HG03108 (cell line): ENCODE data around the gene RHD.
"Not testable (repeated sequence)": the region's sequence is repeated elsewhere in the genome, so short reads cannot be mapped to it uniquely, and the experiment has no call there.

ENCODE experiments used
- ATAC-seq: cut with Tn5 transposase; IDR thresholded peaks from one replicate; pipeline ENCODE4 v1.9.1; 2021; ENCODE audit warnings: moderate library complexity; ENCODE audit not compliant: unreplicated experiment

The RHD gene

GRCh38 chr1:25347556-25347955 lies 75.2 kb downstream of the RHD start:
- ATAC-seq: no peak

GRCh38 chr1:25349606-25350005 lies 77.3 kb downstream of the RHD start:
- no peak for ATAC-seq

- ATAC-seq: no peak
These were observed 83.6 kb downstream of the RHD start for GRCh38 chr1:25355841-25356395.

GRCh38 chr1:25356441-25356840 lies 84.1 kb downstream of the RHD start:
- ATAC-seq: no peak

- no peak for ATAC-seq
These were observed 84.5 kb downstream of the RHD start for GRCh38 chr1:25356848-25357247.

GRCh38 chr1:25360596-25361581 lies 88.6 kb downstream of the RHD start:
- ATAC-seq: no peak

GRCh38 chr1:25361901-25362300 lies 89.6 kb downstream of the RHD start:
- no peak for ATAC-seq

- ATAC-seq: not testable (repeated sequence)
These were observed 90.6 kb downstream of the RHD start for GRCh38 chr1:25362634-25363559.

- no peak for ATAC-seq
These were observed 96.9 kb downstream of the RHD start for GRCh38 chr1:25369241-25369640.

- not testable (repeated sequence) for ATAC-seq
These were observed 97.5 kb downstream of the RHD start for GRCh38 chr1:25369691-25370271.

GRCh38 chr1:25371757-25372156 lies 99.4 kb downstream of the RHD start:
- not testable (repeated sequence) for ATAC-seq

GRCh38 chr1:25378367-25378766 lies 106.1 kb downstream of the RHD start:
- not testable (repeated sequence) for ATAC-seq
